GM21737 (cell line): ENCODE data around the gene FARP2.
"Not testable (repeated sequence)": the region's sequence is repeated elsewhere in the genome, so short reads cannot be mapped to it uniquely, and the experiment has no call there.

ENCODE experiments used
- ATAC-seq: cut with Tn5 transposase; IDR thresholded peaks from one replicate; pipeline ENCODE4 v1.9.1; 2021; ENCODE audit warnings: mild to moderate bottlenecking, moderate library complexity; ENCODE audit not compliant: unreplicated experiment

The FARP2 gene

DNA sequence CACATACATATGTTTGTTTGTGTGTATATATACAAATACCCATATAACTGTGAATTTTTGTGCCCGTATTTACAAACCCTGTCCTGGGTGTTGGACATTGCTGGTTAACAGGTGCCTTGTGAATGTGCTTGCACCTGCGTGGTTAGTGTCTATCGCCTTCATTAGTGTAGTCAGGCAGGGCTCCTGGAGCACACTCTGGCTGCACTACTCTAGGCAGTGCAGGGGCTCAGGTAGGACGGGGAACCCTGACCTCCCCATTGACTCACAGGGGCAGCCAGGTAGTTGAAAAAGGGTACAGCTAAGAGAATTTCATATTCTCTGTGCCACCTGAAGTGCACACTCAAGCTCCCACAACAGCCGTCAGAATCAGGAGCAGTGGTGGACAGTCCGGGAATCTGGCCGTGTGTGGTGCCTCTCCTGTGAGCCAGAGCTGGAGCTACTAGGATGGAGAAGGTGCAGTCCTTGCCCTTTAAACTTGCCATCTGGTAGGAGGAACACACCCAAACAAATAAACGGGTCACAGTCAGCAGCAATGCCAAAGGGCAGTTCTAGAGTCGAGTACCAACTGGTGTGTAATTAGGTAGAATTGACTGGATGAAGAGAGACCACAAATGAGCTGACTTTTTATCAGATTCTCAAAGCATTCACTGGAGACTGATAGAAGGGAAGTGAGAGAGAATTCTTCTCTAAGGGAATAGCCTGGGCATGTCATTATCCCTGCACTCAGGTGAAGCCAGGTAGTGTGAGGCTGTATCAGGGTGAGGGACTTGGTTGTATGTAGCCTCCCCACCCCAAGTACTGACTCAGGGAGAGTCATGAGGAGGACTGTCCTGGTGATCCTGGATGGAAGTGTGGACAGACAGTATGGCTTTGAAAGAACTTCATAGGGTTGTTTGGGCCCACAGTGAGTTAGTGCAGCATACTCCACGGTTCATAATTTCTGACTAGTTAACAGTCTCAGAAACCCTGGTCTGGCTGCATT is 44.1 kb downstream of the FARP2 start:
- ATAC-seq: no peak

DNA sequence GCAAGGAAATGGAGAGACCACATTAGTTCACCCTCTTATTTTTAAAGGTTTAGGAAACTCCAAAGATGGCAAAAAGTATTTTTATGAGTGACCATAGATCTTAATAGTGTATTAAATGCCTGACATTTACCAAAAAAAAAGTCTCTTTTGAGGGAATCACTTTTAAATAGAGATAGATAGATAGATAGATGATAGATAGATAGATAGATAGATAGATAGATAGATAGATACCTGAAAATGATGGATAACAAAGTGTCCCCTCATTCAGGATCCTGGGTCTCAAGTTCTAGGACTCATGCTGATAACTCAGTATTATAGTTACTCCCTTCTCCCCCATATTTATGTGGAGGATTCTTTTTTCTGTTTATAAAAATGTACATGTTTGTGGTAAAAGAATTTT is 52.8 kb downstream of the FARP2 start:
- no peak for ATAC-seq

DNA sequence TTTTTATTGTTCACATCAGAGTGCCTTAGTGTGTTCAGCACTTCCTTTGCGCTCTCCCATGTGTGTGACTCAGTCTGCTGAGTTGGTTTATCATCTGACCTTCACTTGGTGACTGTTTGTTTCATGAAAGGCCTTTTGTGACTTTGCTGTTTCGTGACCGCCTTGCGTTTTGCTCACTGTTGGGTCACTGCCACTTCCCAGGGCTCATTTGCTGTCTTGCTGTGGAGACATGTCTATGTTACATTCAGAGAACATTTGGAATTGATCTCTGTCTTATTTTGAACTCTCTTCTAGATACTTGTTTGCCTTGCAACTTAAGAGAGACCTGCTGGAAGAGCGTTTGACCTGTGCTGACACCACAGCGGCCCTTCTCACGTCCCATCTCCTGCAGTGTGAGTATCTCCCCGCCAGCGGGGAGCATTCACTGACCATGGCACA is 54.7 kb downstream of the FARP2 start:
- no peak for ATAC-seq

DNA sequence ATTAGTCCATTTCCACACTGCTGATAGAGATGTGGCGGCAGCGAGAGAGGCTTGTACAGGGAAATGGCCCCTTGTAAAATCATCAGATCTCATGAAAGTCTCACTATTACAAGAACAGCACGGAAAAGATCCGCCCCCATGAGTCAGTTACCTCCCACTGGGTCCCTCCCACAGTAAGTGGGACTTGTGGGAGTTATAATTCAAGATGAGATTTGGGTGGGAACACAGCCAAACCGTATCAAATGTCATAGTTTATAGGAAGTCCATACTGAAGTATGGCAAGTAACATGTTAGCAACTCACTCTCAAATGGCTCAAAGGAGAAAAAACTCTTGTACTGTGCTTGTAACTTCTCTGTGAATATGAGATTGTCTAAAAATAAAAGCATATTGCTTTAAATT is 56.1 kb downstream of the FARP2 start:
- no peak for ATAC-seq

DNA sequence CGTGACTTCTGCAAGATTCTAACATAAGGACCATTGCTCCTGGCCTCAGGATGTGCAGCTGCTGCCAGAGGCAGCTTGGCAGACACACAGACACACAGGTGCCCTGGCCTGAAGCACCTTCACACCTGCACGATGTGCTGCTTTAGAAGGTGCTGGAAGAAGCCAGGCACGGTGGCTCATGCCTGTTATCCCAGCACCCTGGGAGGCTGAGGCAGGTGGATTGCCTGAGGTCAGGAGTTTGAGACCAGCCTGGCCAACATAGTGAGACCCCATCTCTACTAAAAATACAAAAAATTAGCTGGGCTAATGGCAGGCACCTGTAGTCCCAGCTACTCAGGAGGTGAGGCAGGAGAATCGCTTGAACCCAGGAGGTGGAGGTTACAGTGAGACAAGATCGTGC is 57.4 kb downstream of the FARP2 start:
- not testable (repeated sequence) for ATAC-seq

DNA sequence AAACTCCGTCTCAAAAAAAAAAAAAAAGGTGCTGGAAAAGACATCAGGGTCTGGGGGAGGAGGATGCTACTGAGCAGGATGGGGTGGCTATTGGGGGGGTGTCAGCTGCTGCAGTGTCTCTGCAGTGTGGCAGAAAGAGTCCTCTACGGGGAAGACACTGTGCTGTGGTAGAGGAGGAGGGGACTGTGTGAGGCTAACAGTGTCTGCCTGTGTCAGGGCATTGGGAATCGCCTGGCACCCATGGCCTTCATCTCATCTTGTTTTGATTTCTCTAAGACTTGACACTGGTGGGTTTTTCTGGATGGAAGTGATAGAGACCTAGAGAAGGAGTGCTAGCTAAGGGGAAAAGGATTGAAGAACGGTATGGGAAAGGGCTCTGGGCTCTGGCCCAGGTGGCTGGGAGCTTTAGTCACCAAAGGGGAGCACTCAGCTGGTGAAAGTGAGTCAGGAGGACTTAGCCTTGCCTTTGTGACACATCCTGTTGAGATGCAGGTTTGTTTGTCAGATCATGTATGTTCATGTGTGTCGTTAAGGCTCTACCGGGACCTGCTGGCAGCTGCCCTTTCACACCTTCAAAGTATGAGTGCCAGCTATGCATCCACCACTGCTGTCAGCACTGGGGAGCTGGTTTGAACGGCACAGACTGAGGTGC is 58.0 kb downstream of the FARP2 start:
- no peak for ATAC-seq

DNA sequence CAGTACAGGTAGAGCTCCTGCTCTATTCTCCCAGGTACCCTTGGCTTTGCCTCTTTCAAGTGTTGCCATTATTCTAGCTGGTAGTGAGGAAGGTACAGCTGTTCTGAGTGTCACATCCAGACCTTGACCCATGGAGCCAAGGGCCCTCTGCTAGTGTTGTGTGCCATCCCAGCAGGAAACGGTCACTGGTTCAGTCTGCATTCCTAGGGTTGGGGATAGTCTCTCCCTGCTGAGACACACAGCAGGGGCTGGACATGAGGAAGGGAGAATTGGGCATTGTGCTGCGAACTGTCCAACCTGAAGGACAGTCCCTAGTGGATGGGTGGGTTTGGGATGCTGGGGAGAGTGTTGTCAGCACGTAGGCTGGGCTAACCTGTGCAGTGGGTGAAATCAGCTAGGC is 59.1 kb downstream of the FARP2 start:
- no peak for ATAC-seq

DNA sequence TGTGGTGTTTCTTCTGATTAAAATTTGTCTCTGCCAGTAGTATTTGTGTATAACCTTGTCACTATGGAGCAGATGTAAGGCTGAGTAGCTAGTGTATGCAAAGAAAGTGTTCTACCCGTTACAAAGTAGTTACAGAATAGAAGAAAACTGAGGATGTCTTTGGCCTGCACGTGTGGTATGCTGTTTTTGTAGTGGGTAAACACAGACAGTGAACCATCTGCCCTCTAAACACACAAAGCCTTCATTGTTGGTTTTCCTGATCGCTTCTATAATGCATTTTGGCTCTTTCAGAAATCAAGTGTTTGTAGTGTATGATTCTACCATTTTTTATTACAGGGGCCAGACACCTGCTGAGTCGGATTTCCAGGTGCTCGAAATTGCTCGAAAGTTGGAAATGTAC is 61.5 kb downstream of the FARP2 start:
- no peak for ATAC-seq

DNA sequence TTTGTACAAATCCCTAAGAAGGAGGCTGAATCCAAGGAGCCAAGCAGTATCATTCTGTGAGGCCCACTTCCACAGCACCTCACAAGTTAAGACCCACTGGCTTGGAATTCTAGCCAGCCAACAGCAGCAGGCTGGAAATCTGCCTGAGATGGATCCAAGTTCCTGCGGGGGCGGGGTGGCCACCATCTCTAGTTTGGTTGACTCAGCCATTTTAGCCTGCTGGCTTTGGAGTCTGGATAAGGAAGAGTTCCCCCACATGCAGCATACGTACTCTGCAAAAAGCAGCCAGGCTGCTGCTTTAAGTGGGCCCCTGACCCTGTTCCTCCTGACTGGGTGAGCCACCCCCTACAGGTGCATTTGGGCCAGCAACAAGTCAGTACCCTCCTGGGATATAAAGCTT is 65.2 kb downstream of the FARP2 start:
- ATAC-seq: no peak

DNA sequence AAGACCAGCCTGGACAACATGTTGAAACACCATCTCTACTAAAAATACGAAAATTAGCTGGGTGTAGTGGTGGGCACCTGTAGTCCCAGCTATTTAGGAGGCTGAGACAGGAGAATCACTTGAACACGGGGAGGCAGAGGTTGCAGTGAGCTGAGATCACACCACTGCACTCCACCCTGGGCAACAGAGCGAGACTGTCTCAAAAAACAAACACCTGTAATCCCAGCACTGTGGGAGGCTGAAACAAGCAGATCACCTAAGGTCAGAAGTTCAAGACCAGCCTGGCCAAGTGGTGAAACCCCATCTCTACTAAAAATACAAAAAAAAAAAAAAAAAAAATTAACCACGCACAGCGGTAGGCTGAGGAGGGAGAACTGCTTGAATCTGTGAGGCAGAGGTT is 65.9 kb downstream of the FARP2 start:
- not testable (repeated sequence) for ATAC-seq

DNA sequence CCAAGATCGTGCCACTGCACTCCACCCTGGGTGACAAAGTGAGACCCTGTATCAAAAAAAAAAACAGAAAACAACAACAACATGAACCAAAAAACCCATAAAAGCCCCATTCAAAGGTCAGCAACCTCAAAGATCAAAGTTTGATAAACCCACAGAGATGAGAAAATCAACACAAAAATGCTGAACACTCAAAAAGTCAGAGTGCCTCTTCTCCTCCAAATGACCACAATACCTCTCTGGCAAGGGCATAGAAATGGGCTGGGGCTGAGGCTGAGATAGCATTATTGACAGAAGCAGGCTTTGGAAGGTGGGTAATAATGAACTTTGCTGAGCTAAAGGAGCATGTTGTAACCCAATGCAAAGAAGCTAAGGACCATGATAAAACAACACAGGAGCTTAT is 66.3 kb downstream of the FARP2 start:
- no peak for ATAC-seq

DNA sequence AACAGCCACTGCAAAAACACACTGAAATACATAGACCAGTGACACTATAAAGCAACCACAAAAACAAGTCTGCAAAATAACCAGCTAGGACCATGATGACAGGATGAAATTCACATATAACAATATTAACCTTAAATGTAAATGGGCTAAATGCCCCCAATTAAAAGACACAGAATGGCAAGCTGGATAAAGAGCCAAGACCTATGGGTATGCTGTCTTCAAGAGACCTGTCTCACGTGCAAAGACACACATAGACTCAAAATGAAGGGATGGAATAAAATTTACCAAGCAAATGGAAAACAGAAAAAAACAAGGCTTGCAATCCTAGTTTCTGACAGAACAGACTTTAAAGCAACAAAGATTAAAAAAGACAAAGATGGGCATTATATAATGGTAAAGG is 67.4 kb downstream of the FARP2 start:
- ATAC-seq: not testable (repeated sequence)

DNA sequence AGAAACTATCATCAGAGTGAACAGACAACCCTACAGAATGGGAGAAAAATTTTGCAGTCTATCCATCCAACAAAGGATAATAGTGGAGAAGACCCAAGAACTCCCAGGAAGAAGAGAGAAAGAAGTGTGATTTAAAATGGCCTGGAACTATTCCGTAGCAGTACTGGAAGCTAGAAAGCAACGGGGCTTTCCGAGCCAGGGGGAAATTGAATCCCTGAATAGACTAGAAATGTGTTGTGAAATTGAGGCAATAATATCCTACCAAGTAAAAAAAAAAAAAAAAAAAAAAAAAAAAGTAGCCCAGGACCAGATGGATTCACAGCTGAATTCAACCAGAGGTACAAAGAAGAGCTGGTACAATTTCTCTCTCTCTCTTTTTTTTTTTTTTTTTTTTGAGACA is 69.3 kb downstream of the FARP2 start:
- ATAC-seq: no peak

DNA sequence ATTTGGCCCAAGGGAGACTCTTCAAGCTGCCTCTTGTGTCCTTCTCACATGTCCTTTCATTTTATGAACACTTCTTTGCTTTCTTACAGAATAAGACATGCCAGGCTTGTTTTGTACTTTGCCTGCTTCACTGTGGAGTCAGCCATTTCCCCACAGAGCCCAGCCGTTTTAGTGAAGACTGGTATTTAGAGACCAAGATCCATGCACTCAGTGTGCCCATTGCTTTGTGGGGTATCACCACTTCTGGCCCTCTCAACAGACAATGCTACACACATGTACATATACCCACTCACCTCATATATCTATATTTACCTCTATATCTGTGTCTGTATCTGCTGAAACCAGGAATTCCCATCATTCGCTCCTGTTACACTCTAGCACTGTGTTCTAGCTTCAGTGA is 74.1 kb downstream of the FARP2 start:
- ATAC-seq: no peak

DNA sequence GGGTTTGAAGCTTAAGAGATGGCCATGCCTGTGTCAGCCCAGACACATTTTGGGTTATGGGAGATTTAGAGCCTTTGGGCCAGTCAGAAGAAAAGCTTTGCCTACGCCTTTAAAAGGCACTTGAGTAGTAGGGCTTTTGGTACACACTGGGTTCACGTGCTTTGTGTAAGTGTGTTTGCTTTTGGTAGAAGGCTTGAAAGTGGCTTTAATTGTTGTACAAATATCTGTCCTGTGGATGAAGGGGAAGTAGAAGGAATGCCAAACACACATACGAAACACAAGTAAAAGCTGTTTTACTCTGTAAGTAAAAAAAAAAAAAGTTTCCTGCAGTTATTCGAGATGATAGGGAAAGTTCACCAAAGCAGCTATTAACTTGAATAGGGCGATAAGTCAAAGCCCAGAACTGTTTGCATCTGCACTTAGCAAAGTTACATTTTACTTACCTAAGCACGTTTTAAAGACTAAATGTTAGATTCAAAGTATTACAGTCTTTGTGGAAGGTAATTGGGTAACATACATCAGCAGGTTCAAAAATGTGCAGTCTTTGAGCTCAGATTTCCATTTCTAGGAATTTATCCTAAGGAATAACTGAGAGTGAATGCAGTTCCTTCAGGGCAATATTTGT is 76.9 kb downstream of the FARP2 start:
- ATAC-seq: no peak

DNA sequence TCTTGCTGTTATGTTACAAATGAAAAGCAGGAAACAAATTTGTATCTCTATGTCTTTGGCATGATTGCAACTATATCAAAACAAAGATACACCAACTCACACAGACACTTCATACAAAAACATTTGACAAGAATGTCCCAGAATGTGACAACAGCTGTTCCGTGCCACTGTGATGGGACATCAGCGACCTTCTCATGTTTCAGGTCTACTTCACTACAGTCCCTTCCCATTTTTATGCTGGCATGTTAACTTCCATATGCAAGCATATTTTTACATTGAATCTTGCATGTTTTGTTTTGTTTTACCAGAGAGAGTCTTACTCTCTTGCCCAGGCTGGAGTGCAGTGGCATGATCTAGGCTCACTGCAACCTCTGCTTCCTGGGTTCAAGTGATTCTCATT is 81.1 kb downstream of the FARP2 start:
- ATAC-seq: no peak

DNA sequence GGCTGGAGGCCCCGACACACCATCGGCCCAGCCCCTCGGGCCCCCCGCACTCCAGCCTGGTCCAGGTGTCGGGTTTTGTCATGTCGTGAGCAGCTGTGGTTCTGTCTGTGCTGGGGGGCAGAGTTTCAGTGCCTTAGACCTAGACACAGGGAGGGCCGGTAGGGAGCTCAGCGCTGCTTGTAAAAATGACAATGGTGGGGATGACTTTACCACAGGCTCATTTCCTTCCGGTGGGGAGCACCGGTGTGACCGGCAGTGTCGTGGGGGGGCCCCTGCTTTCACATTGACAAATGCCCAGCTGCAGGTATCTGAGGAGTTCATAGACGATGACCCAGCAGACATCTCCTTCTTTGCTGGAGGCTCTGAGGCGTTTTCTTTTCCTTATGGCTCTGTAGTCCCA is 85.4 kb downstream of the FARP2 start:
- ATAC-seq: no peak

DNA sequence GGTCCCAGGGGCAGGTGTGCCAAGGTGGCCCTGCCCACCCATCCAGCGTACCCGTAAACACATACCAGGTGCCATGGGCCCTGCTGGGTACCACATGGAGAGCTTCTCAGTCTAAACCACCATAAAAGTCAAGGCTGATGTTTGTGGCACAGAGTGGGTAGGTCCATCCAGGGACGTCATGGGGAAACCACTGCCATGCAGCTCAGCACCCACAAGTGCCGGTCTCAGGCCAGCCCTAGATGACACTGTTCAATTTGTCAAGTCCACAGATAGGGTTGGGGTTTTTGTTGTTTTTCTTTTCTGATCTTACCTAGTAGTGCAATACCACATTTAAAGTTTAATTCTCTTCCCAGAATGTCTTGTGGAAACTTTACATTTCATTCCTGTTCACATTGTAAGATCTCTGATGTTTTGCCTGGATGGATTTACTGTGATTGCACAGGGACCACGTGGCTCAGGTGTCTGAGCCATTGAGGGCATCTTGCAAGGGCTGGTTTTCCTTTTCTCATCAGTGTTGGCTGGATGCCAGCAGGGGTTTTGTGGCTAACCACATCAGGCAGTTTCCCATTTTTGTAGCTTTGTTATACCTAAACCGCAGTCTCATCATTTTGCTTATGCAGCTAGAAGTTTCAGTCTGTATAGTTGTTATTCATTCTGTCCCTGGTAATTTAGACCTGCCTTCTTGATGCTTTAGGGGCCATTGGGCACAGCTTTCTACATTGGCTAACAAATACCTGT is 87.6 kb downstream of the FARP2 start:
- no peak for ATAC-seq

DNA sequence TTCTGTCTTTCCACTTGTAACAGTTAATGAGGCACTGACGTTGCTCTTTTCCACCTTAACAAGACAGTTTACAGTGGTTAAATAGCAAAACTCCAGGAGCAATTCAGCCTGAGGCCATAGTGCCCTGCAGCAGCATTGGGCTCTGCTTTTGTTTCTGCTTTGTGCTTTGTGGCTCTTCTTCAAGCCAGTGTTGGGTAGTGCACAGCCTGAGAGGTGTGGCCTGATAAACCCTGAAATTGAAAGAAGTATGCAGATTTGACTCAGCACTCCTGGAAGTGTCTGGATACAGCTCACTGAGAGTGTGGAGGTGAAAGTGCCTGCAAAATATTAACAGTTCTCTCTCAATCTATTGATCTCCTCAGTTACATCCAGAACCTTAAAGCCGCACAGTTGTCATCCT is 89.3 kb downstream of the FARP2 start:
- ATAC-seq: no peak

DNA sequence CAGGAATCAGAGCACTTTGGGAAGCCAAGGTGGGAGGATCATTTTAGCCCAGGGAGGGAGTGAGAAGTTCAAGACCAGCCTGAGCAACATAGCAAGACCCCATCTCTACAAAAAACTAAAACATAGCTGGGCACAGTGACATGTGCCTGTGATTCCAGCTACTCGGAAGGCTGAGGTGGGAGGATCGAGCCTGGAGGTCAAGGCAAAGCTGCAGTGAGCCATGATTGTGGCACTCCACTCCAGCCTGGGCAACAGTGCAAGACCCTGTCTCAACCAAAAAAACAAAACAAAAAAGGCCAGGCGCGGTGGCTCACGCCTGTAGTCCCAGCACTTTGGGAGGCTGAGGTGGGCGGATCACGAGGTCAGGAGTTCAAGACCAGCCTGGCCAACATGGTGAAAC is 94.0 kb downstream of the FARP2 start:
- not testable (repeated sequence) for ATAC-seq

DNA sequence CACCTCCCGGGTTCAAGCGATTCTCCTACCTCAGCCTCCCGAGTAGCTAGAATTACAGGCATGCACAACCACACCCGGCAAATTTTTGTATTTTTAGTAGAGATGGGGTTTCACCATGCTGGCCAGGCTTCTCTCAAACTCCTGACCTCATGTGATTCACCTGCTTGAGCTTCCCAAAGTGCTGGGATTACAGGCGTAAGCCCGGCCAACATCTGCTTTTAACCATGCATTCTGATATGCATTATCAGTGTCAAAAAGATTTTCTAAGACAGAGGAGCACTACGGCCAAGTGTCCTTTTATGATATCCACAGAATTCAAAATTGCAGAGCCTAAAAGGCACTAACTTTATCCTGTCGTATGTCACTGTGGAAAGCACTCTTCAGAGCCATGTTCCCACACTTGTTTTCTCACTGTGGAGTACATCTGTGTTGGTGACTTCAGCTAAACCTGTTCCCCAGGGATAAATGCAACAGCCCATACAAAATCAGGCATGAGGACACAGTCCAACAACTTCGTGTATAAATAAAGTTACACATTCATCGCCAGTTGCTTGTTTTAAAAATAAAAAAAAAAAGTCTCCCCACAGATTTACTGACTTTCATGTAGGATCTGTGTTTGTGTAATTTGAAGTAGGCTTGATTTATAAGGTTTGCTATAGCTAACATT is 95.9 kb downstream of the FARP2 start:
- ATAC-seq: no peak
